HG02642 (cell line): ENCODE results near the gene SYCE1.
"Not testable (repeated sequence)": the region's sequence is repeated elsewhere in the genome, so short reads cannot be mapped to it uniquely, and the experiment has no call there.

Experiments
- ATAC-seq: cut with Tn5 transposase; IDR thresholded peaks from one replicate; pipeline ENCODE4 v1.9.1; 2021; ENCODE audit warnings: mild to moderate bottlenecking; ENCODE audit not compliant: unreplicated experiment, poor library complexity

SYCE1 gene

GRCh38 chr10:133565441-133566294, at the start of gene SYCE1:
SYCE1 (minus strand) TSS chr10:133565583; CDS start chr10:133565529, 54 bp downstream.
- ATAC-seq: no peak

- no peak for ATAC-seq
Measured at GRCh38 chr10:133614830-133615580, 49.6 kb upstream of the SYCE1 start.

- ATAC-seq: no peak
Measured at GRCh38 chr10:133613699-133614098, 48.3 kb upstream of the SYCE1 start.

GRCh38 chr10:133611079-133611478, 45.7 kb upstream of the SYCE1 start:
- ATAC-seq: no peak

- ATAC-seq: no peak
Measured at GRCh38 chr10:133608855-133609254, 43.5 kb upstream of the SYCE1 start.

GRCh38 chr10:133603434-133603833, 38.1 kb upstream of the SYCE1 start:
- not testable (repeated sequence) for ATAC-seq

- ATAC-seq: no peak
Measured at GRCh38 chr10:133600657-133601056, 35.3 kb upstream of the SYCE1 start.

- not testable (repeated sequence) for ATAC-seq
Measured at GRCh38 chr10:133599869-133600268, 34.5 kb upstream of the SYCE1 start.

- ATAC-seq: no peak
Measured at GRCh38 chr10:133592716-133593115, 27.3 kb upstream of the SYCE1 start.

- no peak for ATAC-seq
Measured at GRCh38 chr10:133590970-133591359, 25.6 kb upstream of the SYCE1 start.

- ATAC-seq: no peak
Measured at GRCh38 chr10:133590226-133590969, 25.0 kb upstream of the SYCE1 start.

GRCh38 chr10:133577037-133577436, 11.7 kb upstream of the SYCE1 start:
- not testable (repeated sequence) for ATAC-seq

GRCh38 chr10:133573460-133573859, 8.1 kb upstream of the SYCE1 start:
- ATAC-seq: not testable (repeated sequence)

GRCh38 chr10:133572055-133572454, 6.7 kb upstream of the SYCE1 start:
- not testable (repeated sequence) for ATAC-seq

GRCh38 chr10:133569801-133570200, 4.4 kb upstream of the SYCE1 start:
- ATAC-seq: not testable (repeated sequence)

GRCh38 chr10:133568831-133569527, 3.6 kb upstream of the SYCE1 start:
- not testable (repeated sequence) for ATAC-seq

- no peak for ATAC-seq
Measured at GRCh38 chr10:133568287-133568614, 2.9 kb upstream of the SYCE1 start.

GRCh38 chr10:133567609-133568286, 2.4 kb upstream of the SYCE1 start:
- ATAC-seq: no peak

GRCh38 chr10:133567119-133567518, 1.7 kb upstream of the SYCE1 start:
- no peak for ATAC-seq

- no peak for ATAC-seq
Measured at GRCh38 chr10:133564816-133565215, 567 bp downstream of the SYCE1 start.
